GM23338 (cell line): ENCODE results near the gene PTCD2.

Experiments used
- CREB1 ChIP-seq: fragments of 250-450 bp; sonication (Bioruptor Pico); IDR thresholded peaks from 2 replicates; pipeline ENCODE4 v1.5.0; 2020; ENCODE audit warnings: low read depth, mild to moderate bottlenecking, moderate library complexity
- EZH2 ChIP-seq: fragments of 200-600 bp; sonication (generic); IDR thresholded peaks from one replicate; pipeline ENCODE4 v1.8.0; 2017; ENCODE audit warnings: antibody characterized with exemption, mild to moderate bottlenecking, low read depth; ENCODE audit not compliant: unreplicated experiment
- EZH2phosphoT487 ChIP-seq: fragments of 200-600 bp; sonication (generic); IDR thresholded peaks from one replicate; pipeline ENCODE4 v1.8.1; 2018; ENCODE audit warnings: antibody characterized with exemption; ENCODE audit not compliant: unreplicated experiment
- POLR2AphosphoS5 ChIP-seq: IDR thresholded peaks from 2 replicates; pipeline ENCODE4 v1.6.1; 2016; ENCODE audit warnings: antibody characterized with exemption, low read depth
- TF ChIP-seq, protein P1 (sequence below), 2 experiments: fragments of 200-600 bp in 1 of 2; sonication (generic) in 1 of 2; conservative IDR thresholded peaks; 2 replicates each; pipeline versions ENCODE4 v1.5.1 to v1.6.1; 2016 to 2017; ENCODE audit warnings: antibody characterized with exemption in 2 of 2, low read depth in 2 of 2, mild to moderate bottlenecking in 2 of 2, moderate library complexity in 1 of 2

- TF ChIP-seq, protein P1, sequence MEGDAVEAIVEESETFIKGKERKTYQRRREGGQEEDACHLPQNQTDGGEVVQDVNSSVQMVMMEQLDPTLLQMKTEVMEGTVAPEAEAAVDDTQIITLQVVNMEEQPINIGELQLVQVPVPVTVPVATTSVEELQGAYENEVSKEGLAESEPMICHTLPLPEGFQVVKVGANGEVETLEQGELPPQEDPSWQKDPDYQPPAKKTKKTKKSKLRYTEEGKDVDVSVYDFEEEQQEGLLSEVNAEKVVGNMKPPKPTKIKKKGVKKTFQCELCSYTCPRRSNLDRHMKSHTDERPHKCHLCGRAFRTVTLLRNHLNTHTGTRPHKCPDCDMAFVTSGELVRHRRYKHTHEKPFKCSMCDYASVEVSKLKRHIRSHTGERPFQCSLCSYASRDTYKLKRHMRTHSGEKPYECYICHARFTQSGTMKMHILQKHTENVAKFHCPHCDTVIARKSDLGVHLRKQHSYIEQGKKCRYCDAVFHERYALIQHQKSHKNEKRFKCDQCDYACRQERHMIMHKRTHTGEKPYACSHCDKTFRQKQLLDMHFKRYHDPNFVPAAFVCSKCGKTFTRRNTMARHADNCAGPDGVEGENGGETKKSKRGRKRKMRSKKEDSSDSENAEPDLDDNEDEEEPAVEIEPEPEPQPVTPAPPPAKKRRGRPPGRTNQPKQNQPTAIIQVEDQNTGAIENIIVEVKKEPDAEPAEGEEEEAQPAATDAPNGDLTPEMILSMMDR (conservative IDR thresholded peaks at IDR 0.05; ENCODE audit: low read depth in 2 of 2): no peak
- TF ChIP-seq CREB1 (CRISPR knock-in tag) (no peak), EZH2 (no peak), POLR2AphosphoS5 (no peak), EZH2phosphoT487 (no peak)
Observed at GRCh38 chr5:72417333-72418062, 97.3 kb downstream of the PTCD2 start.
